ENCODE data around the gene KLHL35.

GRCh38 chr11:75476739-75477613 lies 44.0 kb upstream of the KLHL35 start:
- TF ChIP-seq CTCF (IDR thresholded peaks at IDR 0.05) (no peak), POLR2A (IDR thresholded peaks at IDR 0.05) (no peak), EP300 (IDR thresholded peaks at IDR 0.05) (no peak), POLR2AphosphoS5 (IDR thresholded peaks at IDR 0.05) (no peak)

All from stomach (tissue), 4 donors.